IPS-NIHi7 (cell line): ENCODE measurements around the gene PTPN14.
A peak's percentile ranks its signal among the peaks of the same experiment; 100 is the strongest.
"Not testable (repeated sequence)": the region's sequence is repeated elsewhere in the genome, so short reads cannot be mapped to it uniquely, and the experiment has no call there.

Experiments used
- DNase-seq: peaks from one replicate; pipeline ENCODE4 v3.0.0; 2012; ENCODE audit warnings: mixed read lengths; ENCODE audit errors: extremely low spot score

PTPN14 gene

GRCh38 chr1:214510914-214511638 is 40.3 kb downstream of the PTPN14 start:
- DNase-seq: no peak

GRCh38 chr1:214510477-214510876 is 40.9 kb downstream of the PTPN14 start:
- no peak for DNase-seq

GRCh38 chr1:214509622-214510021 is 41.8 kb downstream of the PTPN14 start:
- DNase-seq: not testable (repeated sequence)

DNA sequence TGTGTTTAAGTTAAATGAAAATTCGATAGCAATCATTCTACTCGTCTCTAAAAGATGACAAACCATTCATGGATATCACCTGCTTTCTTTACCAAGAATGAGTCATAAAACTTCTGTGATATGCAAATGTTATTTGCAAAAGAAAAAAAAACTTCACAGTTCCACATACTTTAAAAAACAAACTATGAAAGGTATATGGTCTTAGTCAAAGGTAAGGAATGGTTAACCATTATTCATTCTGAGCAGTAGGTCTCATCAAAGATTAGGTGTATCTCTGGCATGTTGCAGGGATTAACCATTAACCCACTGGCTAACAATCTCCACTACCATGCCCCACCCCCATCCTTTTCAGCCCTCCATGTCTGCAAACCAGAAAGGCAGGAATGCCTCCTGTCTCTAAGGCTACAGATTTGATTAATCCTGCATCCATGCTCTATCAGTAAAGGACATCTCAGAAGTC is 44.4 kb downstream of the PTPN14 start:
- DNase-seq: peak; percentile 37

DNA sequence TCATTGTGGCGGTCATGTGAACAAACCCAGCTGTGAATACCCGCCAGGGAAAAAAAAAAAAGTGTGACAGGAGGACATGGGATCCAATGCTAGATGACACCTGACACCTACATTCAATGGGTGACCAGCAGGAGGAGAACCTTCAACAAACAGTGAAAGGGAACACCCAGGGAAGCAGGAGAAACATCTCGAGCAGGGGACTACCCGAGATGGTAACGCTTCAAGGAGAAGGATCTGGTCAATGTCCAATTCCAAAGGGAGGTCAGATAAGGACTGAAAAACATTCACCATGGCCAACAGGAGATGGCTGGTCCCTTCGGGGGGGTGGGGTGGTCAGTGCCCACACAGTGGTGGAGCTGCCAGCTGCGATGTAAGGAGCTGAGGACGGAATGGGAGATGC is 46.3 kb downstream of the PTPN14 start:
- peak; percentile 59 for DNase-seq

GRCh38 chr1:214504330-214504729 is 47.1 kb downstream of the PTPN14 start:
- no peak for DNase-seq

GRCh38 chr1:214503553-214503952 is 47.8 kb downstream of the PTPN14 start:
- DNase-seq: no peak

DNA sequence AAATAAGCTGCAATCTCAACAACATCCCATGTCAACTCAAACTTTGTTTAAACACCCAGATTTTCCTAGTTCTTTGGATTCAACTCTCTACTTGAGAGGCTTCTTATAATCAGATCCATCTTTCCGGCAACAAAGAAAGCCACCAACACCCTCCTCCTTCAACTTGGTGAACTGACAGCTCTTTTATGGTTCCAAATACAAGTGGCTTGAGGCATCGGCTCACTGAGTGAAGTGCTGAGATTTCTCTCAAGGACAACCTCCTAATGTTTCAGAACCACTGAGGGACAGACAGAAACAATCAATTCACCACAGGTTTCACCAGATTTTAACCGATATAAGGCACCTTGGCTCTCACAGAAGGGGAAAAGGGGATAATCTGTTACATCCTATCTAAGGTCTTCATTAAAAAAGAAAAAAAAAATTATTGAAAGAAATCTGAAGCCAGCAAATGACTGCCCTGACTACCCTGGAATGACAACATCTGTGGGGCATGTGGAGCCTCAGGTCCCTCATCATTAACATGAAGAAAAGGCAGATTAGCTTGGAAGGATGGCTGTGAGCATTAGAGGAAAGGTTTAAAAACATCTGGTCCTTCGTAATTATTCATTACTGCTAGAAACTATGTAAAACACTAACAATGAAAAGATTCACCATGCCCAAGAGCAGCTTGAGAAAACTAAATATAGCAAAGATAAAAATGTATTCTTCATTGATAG is 50.9 kb downstream of the PTPN14 start:
- DNase-seq: no peak

DNA sequence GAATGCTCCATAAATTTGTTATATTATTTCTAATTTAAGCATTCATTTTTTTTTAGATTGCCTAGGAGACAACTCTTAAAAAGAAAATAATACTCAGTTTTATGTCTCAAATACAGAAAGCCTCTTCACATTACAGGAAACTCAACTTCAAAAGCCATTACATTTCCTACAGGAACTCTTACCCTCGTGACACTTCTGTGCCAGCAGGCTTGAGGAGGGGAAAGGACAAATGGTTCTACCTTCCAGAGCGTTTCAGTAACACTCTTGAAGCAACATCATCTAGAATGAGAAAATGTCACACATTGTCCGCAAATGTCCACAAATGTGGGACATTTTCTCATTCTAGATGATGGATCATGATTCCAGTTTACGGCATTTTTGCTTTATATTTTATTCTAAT is 51.7 kb downstream of the PTPN14 start:
- no peak for DNase-seq

DNA sequence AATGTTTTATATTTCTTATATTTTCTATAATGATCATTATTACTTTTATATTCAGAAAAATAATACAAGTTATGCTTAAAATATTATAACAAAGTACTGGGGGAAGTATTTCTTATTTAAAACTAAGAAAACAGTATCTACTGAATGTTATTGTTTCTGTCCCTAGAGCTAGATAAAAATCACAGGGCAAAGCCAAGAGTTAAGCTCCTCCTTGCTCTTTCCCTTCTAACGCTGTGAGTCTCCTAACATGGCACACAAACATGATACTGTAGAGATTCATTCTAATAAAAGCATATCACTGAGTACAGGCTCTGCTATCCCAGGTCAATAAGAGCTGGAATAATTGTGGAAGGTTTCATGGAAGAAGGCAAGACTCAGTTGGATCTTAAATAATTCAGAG is 53.4 kb downstream of the PTPN14 start:
- no peak for DNase-seq

DNA sequence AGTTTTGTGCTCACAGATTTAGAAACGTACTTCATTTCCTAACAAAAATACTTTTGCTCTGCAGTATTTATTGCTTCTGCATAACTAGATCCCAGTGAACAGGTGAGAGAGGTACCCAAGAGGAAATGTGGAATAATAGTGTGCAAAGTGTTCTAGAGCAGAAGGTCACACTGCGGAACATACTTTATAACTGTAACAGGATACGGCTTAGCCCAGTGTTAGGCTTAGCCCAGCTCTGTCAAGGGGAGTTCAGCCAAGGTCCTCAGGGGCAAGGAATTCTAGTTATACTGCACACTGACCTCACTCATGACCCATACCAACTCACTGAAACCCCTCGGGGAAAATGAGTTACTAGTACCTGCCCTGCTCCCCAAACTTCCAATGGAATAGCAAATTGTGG is 55.3 kb downstream of the PTPN14 start:
- no peak for DNase-seq

DNA sequence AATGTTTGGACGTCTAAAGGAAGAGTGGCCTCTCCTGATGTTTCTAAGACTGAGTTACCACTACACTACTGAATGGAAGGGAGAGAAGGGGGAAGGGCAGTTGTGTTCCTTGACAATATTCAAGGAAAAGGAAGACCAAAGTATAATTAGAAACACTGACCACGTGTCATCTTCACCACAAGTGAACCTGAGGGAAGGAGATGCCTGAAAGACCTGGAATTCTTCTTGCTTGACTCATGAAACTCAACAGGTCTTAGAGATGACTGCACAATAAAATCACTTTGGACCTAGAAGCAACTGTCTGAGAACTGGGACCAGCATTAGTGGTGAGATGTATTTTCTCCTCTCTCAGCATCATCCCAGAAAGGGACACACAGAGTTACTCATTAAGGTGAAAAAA is 56.7 kb downstream of the PTPN14 start:
- no peak for DNase-seq

GRCh38 chr1:214494179-214494578 is 57.2 kb downstream of the PTPN14 start:
- not testable (repeated sequence) for DNase-seq

GRCh38 chr1:214493126-214493796 is 58.1 kb downstream of the PTPN14 start:
- no peak for DNase-seq

DNA sequence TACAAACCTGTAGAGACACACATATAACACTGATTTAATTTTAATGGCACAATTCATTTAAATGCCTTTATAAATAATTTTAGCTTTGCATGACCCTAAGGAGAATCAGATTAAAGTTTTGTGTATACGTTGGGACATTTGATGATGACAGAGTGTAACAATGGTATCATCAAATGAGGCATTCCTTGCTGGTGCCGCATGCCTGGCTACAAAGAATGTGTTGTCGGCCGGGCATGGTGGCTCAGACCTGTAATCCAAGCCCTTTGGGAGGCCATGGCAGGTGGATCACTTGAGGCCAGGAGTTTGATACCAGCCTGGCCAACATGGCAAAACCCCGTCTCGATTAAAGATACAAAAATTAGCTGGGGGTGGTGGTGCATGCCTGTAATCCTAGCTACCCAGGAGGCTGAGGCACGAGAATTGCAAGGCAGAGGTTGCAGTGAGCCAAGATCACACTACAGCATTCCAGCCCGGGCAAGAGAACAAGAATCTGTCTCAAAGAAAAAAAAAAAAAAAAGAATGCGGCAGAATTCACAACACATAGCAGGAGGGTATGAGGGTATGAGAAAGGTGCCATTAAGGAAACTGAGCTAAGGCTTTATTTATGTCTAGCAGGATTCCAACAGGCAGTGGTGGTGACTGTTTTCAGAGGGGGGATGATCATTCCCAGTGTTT is 58.9 kb downstream of the PTPN14 start:
- no peak for DNase-seq

DNA sequence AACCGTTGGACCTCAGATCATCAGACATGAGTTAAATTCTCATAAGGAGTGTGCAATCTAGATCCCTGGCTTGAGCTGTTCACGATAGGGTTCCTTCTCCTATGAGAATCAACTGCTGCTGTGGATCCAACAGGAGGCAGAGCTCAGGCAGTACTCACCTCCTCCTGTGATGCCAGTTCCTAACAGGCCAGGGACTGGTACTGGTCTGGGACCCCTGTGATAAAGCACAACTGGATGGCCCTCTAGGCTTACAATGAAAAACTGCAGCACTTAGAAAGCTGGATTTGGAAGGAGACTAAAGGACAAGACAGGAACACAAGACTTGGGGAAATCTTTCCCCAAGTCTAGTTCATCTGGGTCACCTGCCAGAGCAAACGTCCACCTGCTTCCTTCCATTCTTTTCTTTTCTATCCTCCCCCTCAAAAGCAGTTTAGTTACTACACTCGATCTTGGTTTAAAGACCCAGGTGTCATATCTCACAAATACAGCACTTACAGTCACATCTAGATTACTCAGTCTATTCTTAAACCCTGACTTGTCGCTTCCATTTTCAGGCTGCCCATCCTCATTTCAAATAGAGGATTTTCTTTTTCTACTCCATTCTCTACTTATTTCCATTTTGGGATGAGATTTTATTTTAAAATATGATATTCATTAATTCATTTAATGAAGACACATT is 59.8 kb downstream of the PTPN14 start:
- DNase-seq: peak; percentile 21

- no peak for DNase-seq
Measured at GRCh38 chr1:214485151-214485550, 66.3 kb downstream of the PTPN14 start.

DNA sequence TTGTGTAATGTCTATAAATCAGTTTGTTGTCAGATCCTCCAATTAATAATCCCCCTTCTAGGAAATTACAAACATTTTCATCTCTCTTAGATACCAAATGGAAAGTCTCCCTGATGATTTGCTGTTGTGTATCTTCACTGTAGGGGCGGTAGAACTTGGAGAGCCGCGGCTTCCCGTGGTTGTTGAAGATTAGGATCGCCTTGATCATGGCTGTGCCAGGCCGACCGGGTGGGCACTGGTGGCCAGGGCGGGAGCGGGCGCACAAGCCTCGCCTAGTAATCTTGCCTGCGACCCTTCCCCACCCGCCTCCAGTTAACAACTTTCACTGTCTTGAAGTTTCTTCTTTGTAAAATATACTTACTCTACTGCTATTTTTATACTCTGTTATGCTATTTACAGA is 68.2 kb downstream of the PTPN14 start:
- not testable (repeated sequence) for DNase-seq

- DNase-seq: not testable (repeated sequence)
Measured at GRCh38 chr1:214481983-214482634, 69.3 kb downstream of the PTPN14 start.

GRCh38 chr1:214476986-214477870 is 74.2 kb downstream of the PTPN14 start:
- no peak for DNase-seq
